ENCODE measurements around the gene SULT1C2. TPM values are rescaled to one million over a fixed set of nuclear protein-coding genes. Genes with fewer than 3 reads are reported as not detected.
"Not testable (repeated sequence)": the region's sequence is repeated elsewhere in the genome, so short reads cannot be mapped to it uniquely, and the experiment has no call there.

Gene SULT1C2
- total and polyA plus RNA-seq, 10 of the 15 experiments (the other 5 are each of a cell fraction or from before 2014, with no cell fraction given): 0.03 to 0.07 (median 0.04) TPM; not detected in 7

- Histone ChIP-seq H3K9ac (ENCODE audit: control insufficient read depth, insufficient read depth, low read length) (no peak overlapping the region), H3K4me3 (no peak overlapping the region), H3K4me2 (ENCODE audit: control insufficient read depth, insufficient read depth) (no peak overlapping the region), H4K20me1 (ENCODE audit: control insufficient read depth, insufficient read depth) (no peaks in the 10 kb centered on the region), H3K4me1 (ENCODE audit: control insufficient read depth, insufficient read depth, low read length) (no peaks in the 10 kb centered on the region), H2AFZ (ENCODE audit: control insufficient read depth, low read depth, low read length) (no peak overlapping the region), H3K9me3 (replicated peaks; ENCODE audit: control insufficient read depth, insufficient read depth, low read length) (no peaks in the 10 kb centered on the region), H3K36me3 (ENCODE audit: control insufficient read depth in 2 of 2, insufficient read depth in 2 of 2, low read length in 1 of 2) (no peaks in the 10 kb centered on the region), H3K27ac (ENCODE audit: control insufficient read depth, insufficient read depth) (no peak overlapping the region), H3K27me3 (replicated peaks in 1 of 2; ENCODE audit: control insufficient read depth in 2 of 2, insufficient read depth in 2 of 2, low read length in 1 of 2) (no peaks in the 10 kb centered on the region), H3K79me2 (ENCODE audit: control insufficient read depth, insufficient read depth, low read length) (no peaks in the 10 kb centered on the region)
- ChIA-PET SMC1A (ENCODE audit: uncharacterized antibody, unreplicated experiment) (no interaction called here), RAD21 (ENCODE audit: unreplicated experiment) (interaction anchor here (0.7 kb wide), 1 partner anchor 19 kb away, joined by 3 read pairs; no protein-coding TSS in a partner anchor), CTCF (no interaction called here), POLR2A (no interaction called here)
- DNase-seq (ENCODE audit: low read depth, low spot score) (no peak), ATAC-seq (no peak), FAIRE-seq (no peak)
- in situ Hi-C loops (cut with MboI): no loop called here
- intact Hi-C loops (cut with micrococcal nuclease; ENCODE audit: unreplicated experiment): no loop called here
- 11% methylated on average over 3 of the region's 3 CpGs for WGBS (ENCODE audit: insufficient coverage, insufficient replicate concordance, low lambda C conversion rate, missing lambda C conversion rate)
- TF ChIP-seq TARDBP (IDR thresholded peaks at IDR 0.05; ENCODE audit: borderline replicate concordance): no peak
- no peak for TF ChIP-seq ZSCAN29 (IDR thresholded peaks at IDR 0.05)
- no TSS peak for BruUV-seq (replicated peaks)
Observed at GRCh38 chr2:108280466-108280865, 8.2 kb upstream of the SULT1C2 start.

- H3K27me3 ChIP-seq (replicated peaks in 1 of 2; ENCODE audit: control insufficient read depth in 2 of 2, insufficient read depth in 2 of 2, low read length in 1 of 2); POLR2A ChIA-PET; H3K4me1 ChIP-seq (ENCODE audit: control insufficient read depth, insufficient read depth, low read length); RAD21 ChIA-PET (ENCODE audit: unreplicated experiment); BruUV-seq (replicated peaks); CTCF ChIA-PET; FAIRE-seq; H3K79me2 ChIP-seq (ENCODE audit: control insufficient read depth, insufficient read depth, low read length); DNase-seq (ENCODE audit: low read depth, low spot score); H2AFZ ChIP-seq (ENCODE audit: control insufficient read depth, low read depth, low read length); H3K27ac ChIP-seq (ENCODE audit: control insufficient read depth, insufficient read depth); H3K9me3 ChIP-seq (replicated peaks; ENCODE audit: control insufficient read depth, insufficient read depth, low read length); ATAC-seq; H4K20me1 ChIP-seq (ENCODE audit: control insufficient read depth, insufficient read depth); SMC1A ChIA-PET (ENCODE audit: uncharacterized antibody, unreplicated experiment); H3K9ac ChIP-seq (ENCODE audit: control insufficient read depth, insufficient read depth, low read length); intact Hi-C loops (cut with micrococcal nuclease; ENCODE audit: unreplicated experiment); H3K4me3 ChIP-seq; H3K36me3 ChIP-seq (ENCODE audit: control insufficient read depth in 2 of 2, insufficient read depth in 2 of 2, low read length in 1 of 2); in situ Hi-C loops (cut with MboI); H3K4me2 ChIP-seq (ENCODE audit: control insufficient read depth, insufficient read depth): not testable (repeated sequence)
- WGBS (ENCODE audit: insufficient coverage, insufficient replicate concordance, low lambda C conversion rate, missing lambda C conversion rate): 14% methylated on average over 7 of the region's 7 CpGs
Observed at GRCh38 chr2:108284566-108284965, 4.1 kb upstream of the SULT1C2 start.
